ENCODE data around the gene PRRG4.
A peak's percentile ranks its signal among the peaks of the same experiment; 100 is the strongest.
"Not testable (repeated sequence)": the region's sequence is repeated elsewhere in the genome, so short reads cannot be mapped to it uniquely, and the experiment has no call there.

The PRRG4 gene

GRCh38 chr11:32881286-32881685 is 51.6 kb downstream of the PRRG4 start:
- no peak for DNase-seq (ENCODE audit: low read depth)

GRCh38 chr11:32883421-32883820 is 53.7 kb downstream of the PRRG4 start:
- DNase-seq (ENCODE audit: low read depth), result no peak
- H3K4me3 ChIP-seq (ENCODE audit: low read depth, low read length), result no peak overlapping the region

More at GRCh38 chr11:32881286-32881685, 51.6 kb downstream of the PRRG4 start:
- H3K4me3 ChIP-seq (ENCODE audit: low read depth, low read length), result no peak overlapping the region

GRCh38 chr11:32884023-32884422 is 54.3 kb downstream of the PRRG4 start:
- H3K4me3 ChIP-seq (ENCODE audit: low read depth, low read length), result no peak overlapping the region
- DNase-seq (ENCODE audit: low read depth), result no peak

DNA sequence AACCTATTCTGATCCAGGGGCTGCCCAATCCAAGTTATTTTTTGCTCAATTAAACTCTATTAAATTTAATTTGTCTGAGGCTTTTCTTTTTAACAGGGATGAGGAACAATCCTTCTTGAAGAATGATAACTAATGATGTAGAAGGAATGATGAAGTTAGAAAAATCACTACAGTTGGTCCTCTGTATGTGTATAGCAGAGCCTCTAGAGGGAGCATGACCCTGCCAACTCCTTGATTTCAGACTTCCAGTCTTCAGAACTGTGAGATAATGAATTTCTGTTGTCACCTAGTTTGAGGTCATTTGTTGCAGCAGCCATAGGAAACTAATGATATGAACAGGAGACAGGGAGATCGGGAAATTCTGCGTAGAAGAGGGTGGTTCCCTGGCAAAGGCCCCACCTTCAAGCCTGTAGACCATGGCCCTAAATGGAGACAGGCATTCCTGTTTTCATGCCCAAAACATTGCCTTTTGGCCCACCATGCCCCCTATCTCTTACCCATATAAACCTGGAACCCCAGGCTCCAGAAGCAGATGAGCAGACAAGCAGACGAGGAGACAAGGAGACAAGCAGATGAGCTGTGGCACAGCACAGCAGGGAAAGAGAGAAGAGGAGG is 55.1 kb downstream of the PRRG4 start:
- H3K4me3 ChIP-seq (ENCODE audit: low read depth, low read length), result no peak overlapping the region
- DNase-seq (ENCODE audit: low read depth), result no peak

- no peak overlapping the region for H3K4me3 ChIP-seq (ENCODE audit: low read depth, low read length)
- no peak for DNase-seq (ENCODE audit: low read depth)
Measured at GRCh38 chr11:32885556-32885955, 55.8 kb downstream of the PRRG4 start.

DNA sequence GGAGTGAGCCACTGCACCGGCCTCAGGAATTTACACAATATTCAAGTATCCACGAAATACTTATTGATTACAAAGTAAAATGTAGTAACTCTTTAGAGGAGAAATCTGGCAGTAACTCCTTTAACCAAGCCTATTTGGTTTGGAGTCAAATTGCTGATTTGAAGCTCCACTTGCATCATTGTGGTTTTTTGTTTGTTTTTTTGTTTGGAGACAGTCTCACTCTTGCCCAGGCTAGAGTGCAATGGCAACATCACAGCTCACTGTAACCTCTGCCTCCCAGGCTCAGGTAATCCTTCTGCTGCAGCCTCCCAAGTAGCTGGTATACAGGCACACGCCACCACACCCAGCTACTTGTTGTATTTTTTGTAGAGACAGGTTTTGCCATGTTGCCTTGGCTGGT is 56.5 kb downstream of the PRRG4 start:
- no peak overlapping the region for H3K4me3 ChIP-seq (ENCODE audit: low read depth, low read length)
- DNase-seq (ENCODE audit: low read depth), result no peak

DNA sequence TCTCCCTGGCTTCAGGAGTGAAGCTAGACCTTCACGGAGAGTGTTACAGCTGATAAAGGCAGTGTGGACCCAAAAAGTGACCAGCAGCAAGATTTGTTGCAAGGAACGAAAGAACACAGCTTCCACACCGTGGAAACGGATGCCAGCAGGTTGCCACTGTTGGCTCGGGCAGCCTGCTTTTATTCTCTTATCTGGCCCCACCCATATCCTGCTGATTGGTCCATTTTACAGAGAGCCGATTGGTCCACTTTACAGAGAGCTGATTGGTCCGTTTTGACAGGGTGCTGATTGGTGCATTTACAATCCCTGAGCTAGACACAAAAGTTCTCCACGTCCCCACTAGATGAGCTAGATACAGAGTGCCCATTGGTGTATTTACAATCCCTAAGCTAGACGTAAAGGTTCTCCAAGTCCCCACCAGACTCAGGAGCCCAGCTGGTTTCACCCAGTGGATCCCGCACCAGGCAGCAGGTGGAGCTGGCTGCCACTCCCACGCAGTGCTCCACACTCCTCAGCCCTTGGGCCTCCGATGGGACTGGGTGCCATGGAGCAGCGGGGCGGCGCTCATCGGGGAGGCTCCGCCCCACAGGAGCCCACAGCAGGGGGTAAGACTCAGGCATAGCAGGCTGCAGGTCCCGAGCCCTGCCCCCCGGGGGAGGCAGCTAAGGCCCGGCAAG is 58.1 kb downstream of the PRRG4 start:
- not testable (repeated sequence) for H3K4me3 ChIP-seq (ENCODE audit: low read depth, low read length); DNase-seq (ENCODE audit: low read depth)

- DNase-seq (ENCODE audit: low read depth); H3K4me3 ChIP-seq (ENCODE audit: low read depth, low read length): not testable (repeated sequence)
Measured at GRCh38 chr11:32888384-32888710, 58.6 kb downstream of the PRRG4 start.

DNA sequence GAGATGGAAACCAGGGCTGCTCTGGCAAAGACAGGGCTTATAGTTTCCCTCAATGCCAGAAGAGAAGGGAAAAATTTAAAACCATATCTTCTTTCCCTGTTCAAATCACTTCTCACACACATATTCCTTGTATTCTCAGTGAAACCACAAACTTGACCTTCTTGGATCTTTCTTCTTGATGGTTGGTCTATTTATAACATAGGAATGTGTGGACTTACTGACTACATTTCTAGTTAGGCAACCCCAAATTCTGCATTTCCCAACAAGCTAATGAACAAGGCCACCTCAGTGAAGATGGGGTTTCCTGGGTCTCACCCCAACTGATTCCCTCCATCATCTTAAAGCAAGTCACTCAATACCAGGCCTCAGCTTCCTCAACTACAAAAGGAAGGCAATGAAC is 59.1 kb downstream of the PRRG4 start:
- H3K4me3 ChIP-seq (ENCODE audit: low read depth, low read length), result no peak overlapping the region
- DNase-seq (ENCODE audit: low read depth), result peak; percentile 34

GRCh38 chr11:32890843-32891656 is 61.3 kb downstream of the PRRG4 start:
- H3K4me3 ChIP-seq (ENCODE audit: low read depth, low read length), result no peak overlapping the region
- no peak for DNase-seq (ENCODE audit: low read depth)

DNA sequence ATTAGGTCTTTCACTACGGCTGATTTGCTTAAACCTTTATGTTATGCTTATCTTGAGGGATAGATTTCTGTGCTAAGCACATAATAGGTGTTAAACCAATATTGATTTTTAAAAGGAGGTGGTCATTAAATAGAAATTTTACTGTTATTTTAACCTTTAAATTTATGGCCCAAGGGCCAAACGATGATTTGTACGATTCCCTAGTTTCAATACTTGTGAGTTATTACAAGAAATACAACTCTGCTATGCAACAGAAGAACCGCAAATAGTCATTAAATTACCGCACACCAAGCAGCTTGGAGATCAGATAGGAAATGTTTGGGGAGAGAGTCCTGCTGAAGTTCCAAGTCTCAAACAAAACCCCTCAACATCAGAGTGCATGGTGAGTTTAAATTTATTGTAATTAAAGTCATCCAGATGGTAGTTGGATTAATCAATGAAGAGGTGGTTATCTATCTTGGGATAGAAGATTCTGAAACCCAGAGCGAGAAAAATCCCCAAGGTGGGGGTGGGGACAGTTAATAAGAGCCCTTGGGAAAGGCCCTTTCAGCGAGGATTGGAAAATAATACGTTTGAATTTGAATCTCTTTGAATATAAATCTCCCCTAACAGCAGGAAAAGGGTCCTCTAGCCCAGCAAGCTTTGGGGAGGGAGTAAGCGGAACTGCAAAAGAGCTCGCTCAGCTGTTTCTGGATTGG is 62.1 kb downstream of the PRRG4 start:
- H3K4me3 ChIP-seq (ENCODE audit: low read depth, low read length), result peak overlapping the region; percentile 89
- DNase-seq (ENCODE audit: low read depth), result no peak

DNA sequence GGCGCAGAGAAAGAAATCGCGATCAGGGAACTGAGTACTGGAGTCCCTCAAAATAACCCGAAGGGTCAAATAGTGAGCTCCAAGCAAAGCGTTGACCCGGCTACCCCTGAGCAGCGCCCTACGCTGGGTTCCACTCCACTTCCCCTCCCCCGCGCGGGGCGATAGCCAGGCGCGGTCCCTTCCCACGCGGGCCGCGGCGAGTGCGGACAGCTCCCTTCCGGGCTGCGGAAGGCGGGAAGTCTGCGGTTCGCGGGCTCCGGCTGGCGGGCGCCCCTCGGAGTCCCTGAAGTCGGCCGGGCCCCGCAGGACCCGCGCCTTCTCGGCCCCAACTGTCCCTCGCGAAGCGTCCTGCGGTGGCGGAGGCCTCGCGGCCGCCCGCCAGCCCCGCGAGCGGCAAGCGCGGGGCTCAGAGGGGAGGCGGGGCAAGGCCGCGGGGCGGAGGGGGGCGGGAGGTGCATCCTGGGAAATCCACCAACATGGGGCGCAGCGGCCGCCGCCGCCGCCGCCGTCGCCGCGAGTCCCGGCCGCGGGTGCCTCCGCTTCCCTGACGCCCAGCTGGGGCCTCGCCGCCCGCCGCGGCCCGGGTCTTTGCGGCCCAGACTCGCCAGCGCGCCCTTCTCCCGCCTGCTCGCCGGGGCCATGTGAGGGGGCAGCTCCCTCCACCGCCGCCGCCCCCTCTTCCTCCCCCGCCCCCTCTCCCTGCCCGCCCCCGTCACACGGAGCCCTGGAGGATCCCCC is 62.8 kb downstream of the PRRG4 start, which contains the start of gene QSER1:
Gene QSER1, plus strand, starts transcription at position 457 of the 738 bp plus-strand sequence. CDS start 315 bp downstream, outside the sequence.
- no peak for DNase-seq (ENCODE audit: low read depth)
- peak within 1 kb of the TSS; percentile 89 for H3K4me3 ChIP-seq (ENCODE audit: low read depth, low read length)

GRCh38 chr11:32893093-32893342 is 63.3 kb downstream of the PRRG4 start:
- peak overlapping the region; percentile 89 for H3K4me3 ChIP-seq (ENCODE audit: low read depth, low read length)
- no peak for DNase-seq (ENCODE audit: low read depth)

GRCh38 chr11:32893343-32894148 is 63.8 kb downstream of the PRRG4 start:
- no peak for DNase-seq (ENCODE audit: low read depth)
- H3K4me3 ChIP-seq (ENCODE audit: low read depth, low read length), result peak overlapping the region; percentile 89

GRCh38 chr11:32894149-32894827 is 64.6 kb downstream of the PRRG4 start:
- H3K4me3 ChIP-seq (ENCODE audit: low read depth, low read length), result peak overlapping the region; percentile 89
- peak; percentile 61 for DNase-seq (ENCODE audit: low read depth)

DNA sequence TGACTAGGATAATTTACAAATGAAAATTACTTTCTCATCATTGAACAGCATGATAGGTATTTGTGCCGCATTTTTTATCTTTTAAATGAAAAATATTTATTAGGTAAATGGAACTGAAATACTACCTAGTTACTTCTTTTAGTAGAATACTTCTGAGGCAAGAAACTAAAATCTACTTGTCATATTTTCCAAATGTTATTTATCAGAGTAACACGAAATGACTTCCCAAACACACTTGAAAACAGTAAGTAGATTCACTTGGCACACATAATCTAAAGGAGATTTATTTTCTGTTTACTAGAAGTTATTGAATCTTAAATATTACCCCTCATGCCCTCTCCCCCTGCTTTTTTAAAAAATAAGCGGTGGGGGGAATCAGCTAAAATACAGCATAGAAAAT is 65.2 kb downstream of the PRRG4 start:
- DNase-seq (ENCODE audit: low read depth), result no peak
- peak overlapping the region; percentile 89 for H3K4me3 ChIP-seq (ENCODE audit: low read depth, low read length)

DNA sequence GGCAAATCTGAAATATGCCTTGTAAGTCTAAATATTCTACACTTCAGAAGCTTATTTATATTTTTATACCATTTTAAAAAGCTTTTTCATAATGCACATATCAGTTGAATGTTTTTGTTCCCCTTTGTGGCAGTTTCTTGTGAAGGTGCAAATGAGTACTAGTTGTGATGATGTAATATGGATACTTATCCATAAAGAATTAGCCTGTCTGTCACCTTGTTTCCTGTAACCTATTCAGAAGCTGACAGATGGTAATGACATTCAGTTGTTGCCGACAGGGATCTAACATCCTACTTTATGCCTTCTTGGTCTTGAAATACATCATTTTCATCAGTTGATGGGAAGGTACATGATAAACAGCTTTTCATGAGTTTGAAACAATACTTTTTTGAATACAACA is 65.7 kb downstream of the PRRG4 start:
- H3K4me3 ChIP-seq (ENCODE audit: low read depth, low read length), result no peak overlapping the region
- no peak for DNase-seq (ENCODE audit: low read depth)

DNA sequence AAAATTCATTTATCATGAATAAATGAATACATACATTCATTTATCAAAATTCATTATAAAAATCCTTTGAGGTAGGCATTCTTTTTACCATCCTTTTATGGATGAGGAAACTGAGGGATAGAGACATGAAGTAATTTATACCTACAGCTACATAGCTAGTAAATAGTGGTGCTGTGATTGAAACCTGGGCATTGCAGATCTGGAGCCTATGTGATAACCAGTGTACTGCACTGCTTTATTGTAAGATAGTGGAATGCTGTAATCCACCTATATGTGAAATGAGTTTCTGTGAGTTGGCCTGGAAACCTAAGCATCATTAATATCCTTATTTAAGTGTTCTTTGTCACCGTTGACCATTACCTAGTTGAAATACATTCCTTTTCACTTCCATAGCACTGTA is 67.4 kb downstream of the PRRG4 start:
- DNase-seq (ENCODE audit: low read depth), result no peak

More for the DNA sequence above, 67.4 kb downstream of the PRRG4 start:
- no peak overlapping the region for H3K4me3 ChIP-seq (ENCODE audit: low read depth, low read length)
